SK-N-MC (cell line): ENCODE results near the gene KIFC3.

Experiments used
- EZH2 ChIP-seq: fragments of 200-600 bp; sonication (generic); IDR thresholded peaks from one replicate; pipeline ENCODE4 v1.6.1; 2017; ENCODE audit warnings: antibody characterized with exemption
- FOXP2 ChIP-seq: optimal IDR thresholded peaks from 2 replicates; pipeline ENCODE3; 2011; ENCODE audit warnings: mild to moderate bottlenecking, moderate library complexity; ENCODE audit not compliant: insufficient read depth; ENCODE audit errors: extremely low read length, control extremely low read depth
- POLR2AphosphoS5 ChIP-seq: IDR thresholded peaks from 2 replicates; pipeline ENCODE4 v1.6.1; 2012; ENCODE audit warnings: mild to moderate bottlenecking, low read depth, low read length, borderline replicate concordance

DNA sequence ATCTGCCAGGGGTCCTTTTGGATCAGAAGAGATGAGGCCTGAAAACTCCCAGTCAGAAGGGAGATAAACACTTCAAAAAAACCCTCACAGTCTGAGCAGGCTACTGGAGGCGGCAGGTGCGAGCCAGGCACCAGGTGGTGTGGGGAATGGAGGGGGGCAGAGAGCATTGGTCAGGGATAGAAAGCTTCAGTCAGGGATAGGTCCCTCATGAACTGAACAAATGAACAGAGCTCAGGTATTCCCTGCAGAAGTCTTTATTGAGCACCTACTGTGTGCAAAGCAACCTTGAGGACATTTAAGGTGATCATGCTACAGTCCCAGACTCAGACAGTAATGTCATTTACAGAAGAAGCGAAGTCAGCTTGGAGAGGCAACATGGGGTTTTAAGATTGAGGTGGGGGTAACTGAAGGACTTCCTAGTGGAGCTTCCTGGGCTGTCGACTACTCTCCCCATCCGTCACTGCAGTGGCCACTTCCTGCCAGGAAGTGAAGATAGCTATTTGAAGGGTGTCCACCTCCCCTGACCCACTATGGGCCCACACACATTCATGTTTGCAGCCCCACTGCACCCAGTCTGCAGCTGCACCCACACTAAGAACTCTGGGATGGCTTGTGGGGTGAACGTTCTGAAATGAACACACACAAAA lies 3.2 kb downstream of the KIFC3 start:
- TF ChIP-seq POLR2AphosphoS5 (no peak), FOXP2 (no peak), EZH2 (no peak)
